ENCODE data around the gene KRT7. TPM values are rescaled to one million over a fixed set of nuclear protein-coding genes. Genes with fewer than 3 reads are reported as not detected.

KRT7 gene
- total and polyA plus RNA-seq, 9 of the 15 experiments (the other 6 are each of a cell fraction or from before 2014, with no cell fraction given), result 1.4 TPM; not detected in 8

GRCh38 chr12:52242442-52243258 lies 9.6 kb downstream of the KRT7 start:
- no peaks in the 10 kb centered on the region for H3K9me3 ChIP-seq (replicated peaks; ENCODE audit: control insufficient read depth, insufficient read depth, low read depth, low read length)
- ATAC-seq, result no peak
- FAIRE-seq, result no peak
- peaks cover 0 to 46% of the 10 kb centered on the region in 2 experiments; a peak in 4 of 5 replicates for H3K27me3 ChIP-seq (ENCODE audit: control insufficient read depth in 2 of 2, insufficient read depth in 2 of 2, low read length in 2 of 2)
- DNase-seq (ENCODE audit: extremely low read depth in 1 of 4, low spot score in 3 of 4), result no peak
- POLR2A ChIA-PET, result interaction anchor here (0.6 kb wide), 1 partner anchor 926 kb away, joined by 3 read pairs; no protein-coding TSS in a partner anchor
- TF ChIP-seq RBM25 (IDR thresholded peaks at IDR 0.05; ENCODE audit: low read depth, low read length, severe bottlenecking), result peak; percentile 77
- TF ChIP-seq ZNF232 (CRISPR knock-in tag; IDR thresholded peaks at IDR 0.05), result no peak
- no peaks in the 10 kb centered on the region for H3K79me2 ChIP-seq (ENCODE audit: control insufficient read depth, insufficient read depth, low read length)
- no peaks in the 10 kb centered on the region for H3K4me1 ChIP-seq (replicated peaks in 1 of 2; ENCODE audit: control insufficient read depth in 2 of 2, insufficient read depth in 2 of 2, low read length in 2 of 2)
- H3K36me3 ChIP-seq (ENCODE audit: control insufficient read depth, insufficient read depth, low read length), result no peaks in the 10 kb centered on the region
- intact Hi-C loops (cut with micrococcal nuclease) (no loop called here), in situ Hi-C loops (cut with MboI) (no loop called here)
- no peaks in the 10 kb centered on the region for H3K9me1 ChIP-seq (ENCODE audit: control insufficient read depth, insufficient read depth, low read length)
- 1% methylated on average over 11 of the region's 11 CpGs for WGBS (ENCODE audit: insufficient coverage, low coverage, missing lambda C conversion rate)
- H3K4me3 ChIP-seq, result no peak overlapping the region
- no peak overlapping the region for H3K27ac ChIP-seq (ENCODE audit: extremely low read depth, low read depth, low read length)
- H4K20me1 ChIP-seq (replicated peaks; ENCODE audit: control insufficient read depth, insufficient read depth, low read length), result no peaks in the 10 kb centered on the region
- CTCF ChIA-PET (ENCODE audit: low intra/inter-chr PET ratio), result no interaction called here
- no peak overlapping the region for H3K9ac ChIP-seq (ENCODE audit: insufficient read depth in 1 of 2, low read depth in 2 of 2, low read length in 2 of 2)
- H2AFZ ChIP-seq (ENCODE audit: low read depth, low read length), result no peak overlapping the region
- BruUV-seq (replicated peaks), result no TSS peak
- H3K4me2 ChIP-seq (ENCODE audit: insufficient read depth, low read length), result no peak overlapping the region

GRCh38 chr12:52243259-52243855 lies 10.3 kb downstream of the KRT7 start:
- TF ChIP-seq C11orf30 (IDR thresholded peaks at IDR 0.05; ENCODE audit: low read depth) (no peak), KDM4B (IDR thresholded peaks at IDR 0.05; ENCODE audit: borderline replicate concordance in 2 of 2, low read depth in 1 of 2) (no peak), GABPB2 (CRISPR knock-in tag; conservative IDR thresholded peaks at IDR 0.05) (no peak), ETS1 (conservative IDR thresholded peaks at IDR 0.05; ENCODE audit: control insufficient read depth, low read depth, low read length) (no peak), HEY1 (CRISPR knock-in tag; IDR thresholded peaks at IDR 0.05; ENCODE audit: borderline replicate concordance) (no peak)
- CTCF ChIA-PET (ENCODE audit: low intra/inter-chr PET ratio), result no interaction called here
- in situ Hi-C loops (cut with MboI), result no loop called here

More at GRCh38 chr12:52243259-52243855, 10.3 kb downstream of the KRT7 start:
- intact Hi-C loops (cut with micrococcal nuclease), result no loop called here
- Histone ChIP-seq H3K9ac (ENCODE audit: insufficient read depth in 1 of 2, low read depth in 2 of 2, low read length in 2 of 2) (no peak overlapping the region), H3K4me2 (ENCODE audit: insufficient read depth, low read length) (no peak overlapping the region), H3K4me3 (no peak overlapping the region), H3K36me3 (ENCODE audit: control insufficient read depth, insufficient read depth, low read length) (no peaks in the 10 kb centered on the region), H2AFZ (ENCODE audit: low read depth, low read length) (no peak overlapping the region), H3K27ac (ENCODE audit: extremely low read depth, low read depth, low read length) (no peak overlapping the region), H3K9me1 (ENCODE audit: control insufficient read depth, insufficient read depth, low read length) (no peaks in the 10 kb centered on the region), H3K4me1 (replicated peaks in 1 of 2; ENCODE audit: control insufficient read depth in 2 of 2, insufficient read depth in 2 of 2, low read length in 2 of 2) (no peaks in the 10 kb centered on the region), H3K27me3 (ENCODE audit: control insufficient read depth in 2 of 2, insufficient read depth in 2 of 2, low read length in 2 of 2) (peaks cover 2 to 52% of the 10 kb centered on the region in 2 experiments; a peak in 4 of 5 replicates), H4K20me1 (replicated peaks; ENCODE audit: control insufficient read depth, insufficient read depth, low read length) (no peaks in the 10 kb centered on the region), H3K79me2 (ENCODE audit: control insufficient read depth, insufficient read depth, low read length) (no peaks in the 10 kb centered on the region), H3K9me3 (replicated peaks; ENCODE audit: control insufficient read depth, insufficient read depth, low read depth, low read length) (no peaks in the 10 kb centered on the region)
- POLR2A ChIA-PET, result no interaction called here
- no TSS peak for BruUV-seq (replicated peaks)
- WGBS (ENCODE audit: insufficient coverage, low coverage, missing lambda C conversion rate), result 0% methylated on average over 5 of the region's 5 CpGs
- DNase-seq (ENCODE audit: extremely low read depth in 1 of 4, low spot score in 3 of 4) (no peak), FAIRE-seq (no peak), ATAC-seq (no peak)

All from K562 (cell line).